GM19463 (cell line): ENCODE results near the gene WDR41.

ENCODE experiments used
- ATAC-seq: cut with Tn5 transposase; IDR thresholded peaks from one replicate; pipeline ENCODE4 v1.9.1; 2021; ENCODE audit warnings: mild to moderate bottlenecking, moderate library complexity; ENCODE audit not compliant: unreplicated experiment

WDR41 gene

DNA sequence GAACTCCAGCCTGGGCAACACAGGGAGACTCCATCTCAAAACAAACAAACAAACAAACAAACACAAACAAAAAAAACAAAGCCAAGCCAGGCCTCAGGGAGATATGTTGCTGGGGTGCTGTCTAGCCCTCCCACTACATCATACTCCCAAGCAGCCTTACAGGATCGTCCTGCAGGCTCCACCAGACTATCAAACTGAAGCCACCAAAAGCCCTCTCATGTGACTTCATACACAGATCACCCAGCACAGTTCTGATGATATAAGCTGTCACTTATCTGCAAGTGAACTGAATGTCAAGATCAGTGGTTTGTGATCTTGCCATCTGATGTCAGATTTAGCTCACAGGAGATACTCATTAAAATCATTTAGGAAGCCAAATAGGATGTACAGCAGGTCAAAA lies 43.3 kb downstream of the WDR41 start:
- no peak for ATAC-seq

DNA sequence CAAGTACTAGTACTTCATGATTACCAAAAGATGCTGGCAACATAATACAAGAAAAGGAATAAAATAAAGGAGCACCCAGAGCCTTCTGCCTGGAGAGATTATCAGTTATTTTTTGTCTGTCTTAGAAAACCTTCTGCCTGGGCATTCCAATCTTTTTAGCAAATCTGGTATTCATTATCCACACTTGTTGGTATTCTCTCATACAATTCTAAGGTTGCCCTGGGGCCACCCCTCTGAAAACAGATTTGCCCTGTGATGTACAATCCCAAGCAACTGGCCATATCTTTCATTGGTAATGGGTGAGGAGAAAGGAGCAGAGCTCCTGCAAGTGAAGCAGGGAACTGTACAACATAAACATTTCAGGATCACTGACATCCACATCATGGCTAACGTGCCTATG lies 47.8 kb downstream of the WDR41 start:
- ATAC-seq, result no peak

DNA sequence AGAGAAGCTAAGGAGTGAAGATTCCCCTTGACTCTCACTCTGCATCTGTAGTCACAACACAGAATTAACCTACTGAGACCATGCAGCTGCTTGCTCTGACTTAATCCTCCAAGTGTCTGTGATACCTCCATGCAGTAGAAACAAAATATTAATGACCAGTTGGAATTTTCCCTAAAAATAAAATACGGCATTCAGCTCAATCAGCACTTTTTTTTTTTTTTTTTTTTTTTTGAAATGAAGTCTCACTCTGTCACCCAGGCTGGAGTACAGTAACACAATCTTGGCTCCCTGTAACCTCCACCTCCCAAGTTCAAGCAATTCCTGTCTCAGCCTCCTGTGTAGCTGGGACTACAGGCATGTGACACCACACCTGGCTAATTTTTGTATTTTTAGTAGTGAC lies 48.4 kb downstream of the WDR41 start:
- ATAC-seq, result no peak

DNA sequence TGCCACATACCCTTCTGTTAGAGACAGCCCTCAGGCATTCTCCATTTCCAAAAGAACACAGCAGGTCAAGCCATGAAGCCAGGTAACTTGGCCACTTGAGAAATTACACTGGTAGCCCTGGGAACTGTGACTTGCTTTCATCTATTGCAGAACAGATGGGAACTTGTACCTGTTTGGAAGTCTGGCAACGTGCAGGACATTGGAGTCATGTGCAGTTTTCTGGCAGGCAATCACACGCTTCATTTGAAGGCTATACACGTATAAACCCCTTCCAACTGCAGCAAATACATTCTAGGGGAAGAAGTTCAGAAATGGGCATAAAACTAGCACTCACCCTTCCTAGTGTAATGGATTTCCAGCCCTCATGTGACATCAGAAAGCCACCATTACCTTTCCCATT lies 54.0 kb downstream of the WDR41 start:
- ATAC-seq, result no peak

DNA sequence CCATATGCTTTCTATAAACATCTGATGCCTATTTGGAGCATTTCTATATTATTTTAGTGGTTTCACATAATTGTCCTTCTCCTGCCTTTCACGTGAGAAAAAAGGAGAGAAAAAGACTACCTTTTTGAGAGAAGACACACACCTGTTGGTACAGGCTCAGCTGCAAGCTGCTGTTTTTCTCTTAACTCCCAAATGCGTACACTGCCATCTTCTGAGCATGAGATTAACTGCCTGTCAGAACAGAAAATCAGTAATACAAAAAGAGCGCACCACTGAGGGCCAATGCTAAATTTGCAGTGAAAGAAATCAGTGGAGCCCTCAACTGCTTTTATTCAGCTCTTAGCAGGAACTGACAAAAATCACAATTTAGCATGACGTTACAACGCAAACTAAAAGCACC lies 54.9 kb downstream of the WDR41 start:
- no peak for ATAC-seq

GRCh38 chr5:77431719-77432118 lies 60.4 kb downstream of the WDR41 start:
- no peak for ATAC-seq

- no peak for ATAC-seq
These were observed 60.8 kb downstream of the WDR41 start for GRCh38 chr5:77431286-77431685.

- no peak for ATAC-seq
These were observed 61.4 kb downstream of the WDR41 start for GRCh38 chr5:77430726-77431125.

GRCh38 chr5:77428526-77428925 lies 63.6 kb downstream of the WDR41 start:
- no peak for ATAC-seq

GRCh38 chr5:77427998-77428397 lies 64.1 kb downstream of the WDR41 start:
- no peak for ATAC-seq

- no peak for ATAC-seq
These were observed 65.4 kb downstream of the WDR41 start for GRCh38 chr5:77426670-77427069.

DNA sequence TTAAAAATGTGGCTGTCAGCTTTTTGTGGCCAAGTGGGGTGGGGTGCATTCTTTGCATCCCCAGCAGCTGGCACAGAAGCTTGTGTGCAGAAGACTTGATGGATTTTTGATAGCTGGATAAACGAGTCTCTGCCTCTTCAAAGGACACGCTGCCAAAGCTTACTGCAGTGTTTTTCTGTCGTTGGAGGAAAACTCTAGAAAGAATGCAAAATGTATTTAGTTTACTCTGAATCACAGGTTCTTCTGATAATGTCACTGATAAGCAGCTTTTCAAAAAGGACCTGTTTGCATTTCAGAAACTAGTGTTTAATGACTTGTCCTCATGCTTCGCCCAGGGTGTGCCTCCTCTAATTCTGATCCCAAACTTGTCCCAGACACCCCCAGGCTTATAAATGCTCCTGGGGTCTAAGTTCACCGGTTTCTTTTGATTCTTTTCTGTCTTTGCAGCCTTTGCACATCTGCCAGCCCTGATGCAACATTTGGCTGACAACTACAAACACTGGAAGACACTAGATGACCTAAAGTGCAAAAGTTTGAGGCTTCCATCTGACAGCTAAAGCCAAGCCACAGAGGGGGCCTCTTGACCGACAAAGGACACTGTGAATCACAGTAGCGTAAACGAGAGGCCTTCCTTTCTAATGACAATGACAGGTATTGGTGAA lies 66.0 kb downstream of the WDR41 start:
- no peak for ATAC-seq

DNA sequence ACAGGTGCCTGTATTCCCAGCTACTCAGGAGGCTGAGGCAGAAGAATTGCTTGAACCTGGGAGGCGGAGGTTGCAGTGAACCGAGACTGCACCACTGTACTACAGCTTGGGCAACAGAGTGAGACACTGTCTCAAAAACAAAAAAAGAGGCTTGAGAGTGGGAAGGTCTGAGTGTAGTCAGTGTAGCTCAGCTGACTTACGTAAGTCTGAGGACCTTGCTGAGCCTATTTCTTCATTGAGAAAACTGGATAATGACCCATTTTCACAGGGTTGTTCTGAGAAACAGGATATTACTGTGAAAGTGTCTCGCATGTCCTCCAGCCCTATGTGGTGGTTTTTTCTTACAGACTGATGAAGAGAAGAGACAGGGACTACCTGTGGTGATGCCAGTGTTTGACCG lies 66.7 kb downstream of the WDR41 start:
- no peak for ATAC-seq

GRCh38 chr5:77424921-77425320 lies 67.2 kb downstream of the WDR41 start:
- ATAC-seq, result no peak

DNA sequence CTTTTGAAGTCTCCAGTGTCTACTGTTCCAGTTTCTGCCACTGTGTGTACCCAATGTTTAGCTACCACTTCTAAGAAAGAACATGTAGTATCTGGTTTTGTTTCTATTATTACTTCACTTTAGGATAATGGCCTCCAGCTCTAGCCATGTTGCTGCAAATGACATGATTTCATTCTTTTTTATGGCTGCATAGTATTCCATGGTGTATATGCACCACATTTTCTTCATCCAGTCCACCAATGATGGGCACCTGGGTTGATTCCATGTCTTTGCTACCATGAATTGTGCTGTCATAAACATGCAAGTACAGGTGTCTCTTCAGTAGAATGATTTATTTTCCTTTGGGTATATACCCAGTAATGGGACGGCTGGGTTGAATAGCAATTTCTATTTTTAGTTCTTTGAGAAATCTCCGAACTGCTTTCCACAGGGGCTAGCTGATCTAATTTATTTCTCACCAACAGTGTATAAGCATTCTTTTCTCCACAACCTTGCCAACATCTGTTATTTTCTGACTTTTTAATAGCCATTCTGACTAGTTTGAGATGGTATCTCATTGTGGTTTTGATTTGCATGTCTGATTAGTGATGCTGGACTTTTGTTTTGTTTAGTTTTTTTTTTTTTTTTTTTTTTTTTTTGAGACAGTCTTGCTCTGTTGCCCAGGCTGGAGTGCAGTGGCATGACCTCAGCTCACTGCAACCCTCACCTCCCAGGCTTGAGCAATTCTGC lies 68.9 kb downstream of the WDR41 start:
- ATAC-seq, result no peak

DNA sequence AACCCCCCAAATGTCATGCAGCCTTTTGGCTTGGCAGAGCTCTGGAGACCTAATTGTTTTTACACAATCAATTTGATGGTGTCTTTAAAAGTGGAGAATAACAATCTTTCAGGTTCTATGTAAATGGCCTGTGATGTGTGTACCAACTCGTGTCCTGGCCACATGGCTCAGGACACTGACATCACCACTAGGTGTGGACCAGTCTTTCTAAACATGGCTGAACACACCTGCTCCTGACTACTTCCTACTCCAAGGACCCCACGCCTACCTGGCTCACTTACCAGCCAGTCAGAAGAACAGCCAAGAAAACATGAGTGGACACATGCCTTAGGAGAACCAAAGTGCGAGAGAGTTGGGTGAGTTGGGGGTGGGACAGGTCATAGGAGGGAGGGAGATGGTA lies 71.2 kb downstream of the WDR41 start:
- ATAC-seq, result no peak

DNA sequence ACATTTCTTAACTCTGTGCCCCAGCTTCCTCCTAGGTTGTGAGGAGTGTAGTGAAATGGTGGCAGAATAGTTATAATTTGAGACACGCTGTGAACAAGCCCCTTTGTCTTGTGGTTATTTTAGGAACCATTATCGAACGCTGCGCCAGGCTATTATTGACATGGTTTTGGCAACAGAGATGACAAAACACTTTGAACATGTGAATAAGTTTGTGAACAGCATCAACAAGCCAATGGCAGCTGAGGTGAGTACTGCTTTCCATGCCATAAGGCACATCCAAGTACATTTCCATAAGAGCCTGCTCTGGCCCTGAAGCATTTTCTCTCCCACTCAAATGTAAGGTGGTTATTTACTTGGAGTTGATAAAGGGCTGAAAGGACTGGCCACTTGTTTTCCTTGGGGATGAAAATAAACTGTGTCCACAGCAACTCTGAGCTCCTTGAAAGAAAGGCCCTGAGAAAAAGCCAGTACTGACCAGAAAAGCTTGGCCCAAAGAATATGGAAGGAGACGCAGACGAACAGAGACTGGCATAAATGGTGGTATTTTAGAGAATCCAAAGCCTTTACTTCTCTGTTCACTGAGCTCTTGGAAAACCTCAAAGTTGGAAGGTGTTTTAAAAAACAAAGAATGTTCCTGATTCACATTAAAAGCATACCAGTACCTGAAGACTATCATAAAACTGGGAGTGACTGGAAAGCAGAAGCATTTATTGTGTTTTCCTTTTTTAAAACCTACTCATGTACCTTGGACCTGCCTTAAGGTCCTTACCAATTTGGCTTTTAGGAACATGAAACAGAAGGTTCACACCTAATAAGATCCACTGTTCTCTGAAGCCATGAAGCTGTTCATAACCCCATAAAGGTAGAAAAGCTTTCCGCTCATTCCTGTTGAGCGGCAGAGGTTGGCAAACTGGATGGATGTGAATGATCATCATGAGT lies 72.2 kb downstream of the WDR41 start:
- no peak for ATAC-seq

DNA sequence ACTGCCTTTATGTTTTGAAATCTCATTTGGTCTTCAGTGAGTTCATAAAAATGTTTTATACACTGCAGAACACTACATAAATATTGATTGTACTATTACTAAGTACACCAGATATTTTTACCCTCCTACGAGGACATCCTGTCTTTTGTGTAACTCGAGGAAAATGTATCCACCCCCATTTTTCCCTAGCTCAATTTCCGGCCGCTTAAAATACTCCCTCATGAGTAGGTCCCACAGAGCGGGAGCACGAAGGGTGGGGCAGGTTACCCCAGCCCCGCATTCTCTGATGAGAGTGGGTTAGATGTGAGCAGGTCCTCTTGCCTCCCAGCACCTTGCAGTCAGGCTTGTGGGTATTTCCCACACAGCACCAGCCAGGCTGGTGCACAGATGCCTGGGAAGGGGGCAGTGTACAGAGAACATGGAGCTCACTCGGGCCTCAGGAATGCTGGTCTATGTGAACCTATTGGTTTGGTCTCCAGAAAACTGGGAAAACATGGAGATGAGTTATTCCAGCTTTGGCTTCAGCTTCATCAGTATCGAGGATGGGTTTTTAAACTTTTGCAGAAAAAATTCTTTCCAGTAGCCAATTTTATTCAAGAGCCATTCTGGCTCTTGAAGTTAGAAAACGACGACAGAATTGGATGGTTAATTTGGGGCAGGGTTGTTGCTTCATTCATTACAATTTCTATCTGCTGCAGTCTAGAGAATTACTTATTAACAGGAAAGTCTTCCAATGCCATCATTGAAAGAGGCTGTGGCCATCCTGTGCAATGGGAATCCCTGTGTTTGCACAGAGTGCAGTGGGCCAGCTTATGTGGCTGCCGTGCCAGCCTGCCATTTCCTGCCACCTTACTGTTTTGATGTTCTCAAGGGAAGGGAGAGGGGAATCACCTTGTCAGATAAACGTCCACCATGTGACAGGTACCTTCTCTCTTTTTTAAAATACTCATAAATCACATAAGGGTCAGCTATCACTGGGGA lies 73.2 kb downstream of the WDR41 start:
- ATAC-seq, result no peak

DNA sequence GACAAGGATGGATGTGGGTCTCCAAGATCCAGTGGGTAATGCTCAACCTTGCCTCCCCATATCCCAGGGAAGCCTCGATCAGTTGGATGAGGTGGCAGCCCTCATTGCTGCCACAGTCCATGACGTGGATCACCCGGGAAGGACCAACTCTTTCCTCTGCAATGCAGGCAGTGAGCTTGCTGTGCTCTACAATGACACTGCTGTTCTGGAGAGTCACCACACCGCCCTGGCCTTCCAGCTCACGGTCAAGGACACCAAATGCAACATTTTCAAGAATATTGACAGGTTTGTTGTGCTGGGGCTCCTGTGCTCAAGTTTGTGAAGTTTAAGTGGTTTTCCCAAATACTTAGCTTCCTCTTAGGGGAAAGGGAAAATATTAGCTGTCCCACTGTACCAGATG lies 74.0 kb downstream of the WDR41 start:
- ATAC-seq, result no peak

DNA sequence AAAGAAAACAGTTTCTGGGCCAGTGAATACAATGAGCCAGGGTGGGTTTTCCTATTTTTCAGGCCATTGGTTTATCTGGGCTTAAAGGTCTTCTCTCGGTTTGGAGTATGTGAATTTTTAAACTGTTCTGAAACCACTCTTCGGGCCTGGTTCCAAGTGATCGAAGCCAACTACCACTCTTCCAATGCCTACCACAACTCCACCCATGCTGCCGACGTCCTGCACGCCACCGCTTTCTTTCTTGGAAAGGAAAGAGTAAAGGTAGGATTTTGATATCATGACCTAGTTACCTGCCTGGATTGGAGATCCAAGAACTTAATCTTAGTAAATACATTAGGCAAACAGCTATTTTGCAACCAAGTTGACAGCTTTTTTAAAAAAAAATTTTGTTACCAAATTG lies 79.1 kb downstream of the WDR41 start:
- ATAC-seq, result no peak
